Rectal smooth muscle tissue (tissue), 1 donor: Measurements from ENCODE around the gene MEIOB.
"Not testable (repeated sequence)": the region's sequence is repeated elsewhere in the genome, so short reads cannot be mapped to it uniquely, and the experiment has no call there.

Experiments
- H3K27ac ChIP-seq: one replicate; pipeline ENCODE4 v1.7.0; 2013; ENCODE audit warnings: low read depth, low read length, inconsistent platforms
- H3K27me3 ChIP-seq: one replicate; pipeline ENCODE4 v1.7.0; 2013; ENCODE audit warnings: low read length; ENCODE audit not compliant: control insufficient read depth, insufficient read depth
- H3K36me3 ChIP-seq: one replicate; pipeline ENCODE4 v1.7.0; 2013; ENCODE audit warnings: low read length; ENCODE audit not compliant: control insufficient read depth, insufficient read depth
- H3K4me1 ChIP-seq: one replicate; pipeline ENCODE4 v1.7.0; 2013; ENCODE audit warnings: low read length; ENCODE audit not compliant: control insufficient read depth, insufficient read depth
- H3K4me3 ChIP-seq: one replicate; pipeline ENCODE4 v1.7.0; 2013; ENCODE audit warnings: low read length
- H3K9ac ChIP-seq: one replicate; pipeline ENCODE4 v1.7.0; 2013; ENCODE audit warnings: low read length

Gene MEIOB

GRCh38 chr16:1800701-1801100, 71.3 kb downstream of the MEIOB start:
- H3K27ac ChIP-seq: no peak overlapping the region
- no peak overlapping the region for H3K9ac ChIP-seq
- H3K27me3 ChIP-seq: no peaks in the 10 kb centered on the region
- no peak overlapping the region for H3K4me3 ChIP-seq
- no peaks in the 10 kb centered on the region for H3K36me3 ChIP-seq
- no peaks in the 10 kb centered on the region for H3K4me1 ChIP-seq

- not testable (repeated sequence) for H3K36me3 ChIP-seq, H3K9ac ChIP-seq, H3K4me3 ChIP-seq, H3K4me1 ChIP-seq, H3K27ac ChIP-seq, H3K27me3 ChIP-seq
Observed at GRCh38 chr16:1799263-1799662, 72.7 kb downstream of the MEIOB start.

GRCh38 chr16:1794908-1795666, 76.9 kb downstream of the MEIOB start:
- Histone ChIP-seq H3K27me3 (no peaks in the 10 kb centered on the region), H3K36me3 (no peaks in the 10 kb centered on the region), H3K9ac (no peak overlapping the region), H3K27ac (no peak overlapping the region), H3K4me1 (no peaks in the 10 kb centered on the region), H3K4me3 (no peak overlapping the region)

- Histone ChIP-seq H3K9ac (no peak overlapping the region), H3K27ac (no peak overlapping the region), H3K4me3 (no peak overlapping the region)
Observed at GRCh38 chr16:1794221-1794871, 77.6 kb downstream of the MEIOB start.

GRCh38 chr16:1793578-1794220, 78.3 kb downstream of the MEIOB start, which contains the start of gene IGFALS:
Gene IGFALS, minus strand, starts transcription at chr16:1793705. Its CDS starts 53 bp downstream, at chr16:1793652.
- H3K27ac ChIP-seq: no peak within 1 kb of the TSS
- H3K9ac ChIP-seq: no peak within 1 kb of the TSS
- no peaks in the 10 kb centered on the region for H3K4me1 ChIP-seq
- no peak within 1 kb of the TSS for H3K4me3 ChIP-seq
- H3K27me3 ChIP-seq: no peaks in the 10 kb centered on the region
- H3K36me3 ChIP-seq: peaks cover 3% of the 10 kb centered on the region

More at GRCh38 chr16:1794221-1794871, 77.6 kb downstream of the MEIOB start:
- no peaks in the 10 kb centered on the region for H3K27me3 ChIP-seq
- no peaks in the 10 kb centered on the region for H3K36me3 ChIP-seq
- no peaks in the 10 kb centered on the region for H3K4me1 ChIP-seq

- H3K27ac ChIP-seq: no peak overlapping the region
- H3K4me1 ChIP-seq: no peaks in the 10 kb centered on the region
Observed at GRCh38 chr16:1792836-1793577, 79.0 kb downstream of the MEIOB start.

GRCh38 chr16:1791943-1792812, 79.8 kb downstream of the MEIOB start:
- no peaks in the 10 kb centered on the region for H3K4me1 ChIP-seq
- H3K27ac ChIP-seq: no peak overlapping the region
- no peaks in the 10 kb centered on the region for H3K27me3 ChIP-seq
- H3K4me3 ChIP-seq: no peak overlapping the region
- no peak overlapping the region for H3K9ac ChIP-seq
- peaks cover 4% of the 10 kb centered on the region for H3K36me3 ChIP-seq

More at GRCh38 chr16:1792836-1793577, 79.0 kb downstream of the MEIOB start:
- no peak overlapping the region for H3K4me3 ChIP-seq
- peaks cover 4% of the 10 kb centered on the region for H3K36me3 ChIP-seq
- no peak overlapping the region for H3K9ac ChIP-seq
- no peaks in the 10 kb centered on the region for H3K27me3 ChIP-seq

GRCh38 chr16:1791256-1791942, 80.6 kb downstream of the MEIOB start:
- Histone ChIP-seq H3K27me3 (no peaks in the 10 kb centered on the region), H3K36me3 (peaks cover 4% of the 10 kb centered on the region), H3K27ac (no peak overlapping the region), H3K4me1 (no peaks in the 10 kb centered on the region), H3K4me3 (no peak overlapping the region), H3K9ac (no peak overlapping the region)

GRCh38 chr16:1790611-1791255, 81.2 kb downstream of the MEIOB start:
- H3K36me3 ChIP-seq: peaks cover 4% of the 10 kb centered on the region
- no peak overlapping the region for H3K4me3 ChIP-seq
- H3K27me3 ChIP-seq: no peaks in the 10 kb centered on the region
- H3K9ac ChIP-seq: no peak overlapping the region
- H3K27ac ChIP-seq: no peak overlapping the region
- no peaks in the 10 kb centered on the region for H3K4me1 ChIP-seq

- peaks cover 6% of the 10 kb centered on the region for H3K36me3 ChIP-seq
- H3K9ac ChIP-seq: no peak overlapping the region
- no peak overlapping the region for H3K27ac ChIP-seq
- no peaks in the 10 kb centered on the region for H3K27me3 ChIP-seq
- H3K4me3 ChIP-seq: no peak overlapping the region
- H3K4me1 ChIP-seq: no peaks in the 10 kb centered on the region
Observed at GRCh38 chr16:1790261-1790610, 81.7 kb downstream of the MEIOB start.

GRCh38 chr16:1789643-1790045, 82.3 kb downstream of the MEIOB start:
- Histone ChIP-seq H3K4me3 (no peak overlapping the region), H3K27ac (no peak overlapping the region), H3K36me3 (peaks cover 7% of the 10 kb centered on the region), H3K27me3 (no peaks in the 10 kb centered on the region), H3K4me1 (peaks cover 2% of the 10 kb centered on the region), H3K9ac (no peak overlapping the region)
